Vagina (tissue), 2 donors: ENCODE results near the gene ZNF630.

Source experiments
- CTCF ChIP-seq, 3 experiments: fragments of 450-650 bp in 2 of 3; fragments of 200-600 bp in 1 of 3; sonication (generic) in 1 of 3; IDR thresholded peaks; one replicate each; pipeline ENCODE4 v1.5.1; 2017 to 2019; ENCODE audit warnings: antibody characterized with exemption in 3 of 3, mild to moderate bottlenecking in 2 of 3, moderate library complexity in 2 of 3
- POLR2A ChIP-seq, 2 donors: fragments of 450-650 bp; IDR thresholded peaks; one replicate each; pipeline ENCODE4 v1.6.1; 2017; ENCODE audit warnings: antibody characterized with exemption in 2 of 2, mild to moderate bottlenecking in 2 of 2, moderate library complexity in 2 of 2

GRCh38 chrX:48025561-48025960 lies 45.9 kb downstream of the ZNF630 start:
- TF ChIP-seq CTCF (IDR thresholded peaks at IDR 0.05) (peak in 2 of 3 experiments; percentile 41 to 43), POLR2A (IDR thresholded peaks at IDR 0.05) (no peak)
